ENCODE data around the gene METTL16. TPM values are rescaled to one million over a fixed set of nuclear protein-coding genes. Genes with fewer than 3 reads are reported as not detected.

METTL16 gene
- total RNA-seq, 1 experiment from 2014 or later: 54.1 TPM

DNA sequence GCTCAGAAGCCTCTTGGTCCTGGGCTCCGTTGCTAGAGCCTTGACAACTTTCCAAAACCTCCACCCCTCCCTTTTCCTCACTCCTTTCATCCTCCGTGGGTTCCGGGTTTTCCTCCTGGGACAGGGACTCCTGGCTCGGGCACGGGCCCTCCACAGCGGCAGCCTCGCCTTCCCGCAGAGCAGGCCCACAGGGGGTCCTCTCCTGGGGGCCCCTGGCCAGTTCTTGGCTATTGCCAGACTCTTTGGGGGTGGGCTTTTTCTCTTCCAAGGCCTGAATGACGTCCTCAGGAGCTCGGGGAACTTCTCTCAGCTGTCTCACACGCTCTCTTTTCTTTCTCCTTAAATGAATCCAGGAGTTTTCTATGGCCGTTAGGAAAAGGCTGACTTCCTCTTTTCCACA, 91.5 kb downstream of the METTL16 start (continued):
- TF ChIP-seq JAZF1 (CRISPR knock-in tag; IDR thresholded peaks at IDR 0.05) (no peak), E2F5 (CRISPR knock-in tag; IDR thresholded peaks at IDR 0.05) (no peak), ETV6 (CRISPR knock-in tag; IDR thresholded peaks at IDR 0.05) (no peak)
- TF ChIP-seq, protein P1, sequence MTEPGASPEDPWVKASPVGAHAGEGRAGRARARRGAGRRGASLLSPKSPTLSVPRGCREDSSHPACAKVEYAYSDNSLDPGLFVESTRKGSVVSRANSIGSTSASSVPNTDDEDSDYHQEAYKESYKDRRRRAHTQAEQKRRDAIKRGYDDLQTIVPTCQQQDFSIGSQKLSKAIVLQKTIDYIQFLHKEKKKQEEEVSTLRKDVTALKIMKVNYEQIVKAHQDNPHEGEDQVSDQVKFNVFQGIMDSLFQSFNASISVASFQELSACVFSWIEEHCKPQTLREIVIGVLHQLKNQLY (CRISPR knock-in tag; IDR thresholded peaks at IDR 0.05): no peak

DNA sequence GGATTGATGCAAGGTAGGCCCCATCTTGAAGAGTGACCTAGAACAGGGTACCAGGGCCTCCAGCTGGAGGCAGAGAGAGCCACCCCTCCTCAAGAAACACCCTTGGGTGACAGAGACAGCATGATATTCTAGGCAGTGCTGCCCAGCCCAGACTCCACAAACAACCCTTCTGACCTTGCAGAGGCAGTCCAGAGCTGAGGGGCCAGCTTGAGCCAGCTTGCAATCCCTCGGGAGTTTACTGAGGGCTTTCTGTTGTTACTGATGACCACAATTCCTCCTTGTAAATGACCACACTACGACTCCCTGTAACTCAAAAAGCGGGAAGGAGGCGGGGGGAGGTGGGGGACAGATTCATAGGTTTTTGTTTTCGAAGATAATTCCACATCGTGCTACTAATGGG, 92.2 kb downstream of the METTL16 start:
- Mint-ChIP-seq H3K36me3 (peaks cover 30% of the 10 kb centered on the region), H3K9me3 (no peaks in the 10 kb centered on the region), H3K4me1 (no peaks in the 10 kb centered on the region), H3K4me3 (no peak overlapping the region), H3K27me3 (ENCODE audit: low read depth) (no peaks in the 10 kb centered on the region), H3K27ac (no peak overlapping the region)
- ATAC-seq (no peak), DNase-seq (ENCODE audit: low spot score) (no peak)
- CTCF ChIA-PET: interaction anchor here (2.0 kb wide), 1 partner anchor 37 kb away, joined by 15 read pairs; no protein-coding TSS in a partner anchor
- TF ChIP-seq ZNF121 (CRISPR knock-in tag; IDR thresholded peaks at IDR 0.05) (no peak), IRF1 (CRISPR knock-in tag; IDR thresholded peaks at IDR 0.05) (no peak), ZNF416 (CRISPR knock-in tag; IDR thresholded peaks at IDR 0.05) (no peak), ZNF671 (CRISPR knock-in tag; IDR thresholded peaks at IDR 0.05) (no peak), AR (CRISPR knock-in tag; IDR thresholded peaks at IDR 0.05) (no peak), GRHL2 (CRISPR knock-in tag; IDR thresholded peaks at IDR 0.05; ENCODE audit: insufficient replicate concordance, severe bottlenecking) (no peak), KAT7 (CRISPR knock-in tag; IDR thresholded peaks at IDR 0.05; ENCODE audit: borderline replicate concordance) (no peak), TCF7 (CRISPR knock-in tag; IDR thresholded peaks at IDR 0.05; ENCODE audit: low read depth) (no peak), JUN (CRISPR knock-in tag; IDR thresholded peaks at IDR 0.05) (no peak), NFE2L1 (CRISPR knock-in tag; IDR thresholded peaks at IDR 0.05) (no peak), CBFB (CRISPR knock-in tag; IDR thresholded peaks at IDR 0.05; ENCODE audit: low read depth) (no peak), CDX4 (CRISPR knock-in tag; IDR thresholded peaks at IDR 0.05; ENCODE audit: borderline replicate concordance) (no peak), JAZF1 (CRISPR knock-in tag; IDR thresholded peaks at IDR 0.05) (no peak), MXD4 (CRISPR knock-in tag; IDR thresholded peaks at IDR 0.05; ENCODE audit: borderline replicate concordance) (no peak), ZNF138 (CRISPR knock-in tag; conservative IDR thresholded peaks at IDR 0.05) (no peak), ESRRA (CRISPR knock-in tag; IDR thresholded peaks at IDR 0.05; ENCODE audit: borderline replicate concordance) (no peak)
- TF ChIP-seq, protein P1 (CRISPR knock-in tag; IDR thresholded peaks at IDR 0.05): no peak
- TF ChIP-seq, protein P2, sequence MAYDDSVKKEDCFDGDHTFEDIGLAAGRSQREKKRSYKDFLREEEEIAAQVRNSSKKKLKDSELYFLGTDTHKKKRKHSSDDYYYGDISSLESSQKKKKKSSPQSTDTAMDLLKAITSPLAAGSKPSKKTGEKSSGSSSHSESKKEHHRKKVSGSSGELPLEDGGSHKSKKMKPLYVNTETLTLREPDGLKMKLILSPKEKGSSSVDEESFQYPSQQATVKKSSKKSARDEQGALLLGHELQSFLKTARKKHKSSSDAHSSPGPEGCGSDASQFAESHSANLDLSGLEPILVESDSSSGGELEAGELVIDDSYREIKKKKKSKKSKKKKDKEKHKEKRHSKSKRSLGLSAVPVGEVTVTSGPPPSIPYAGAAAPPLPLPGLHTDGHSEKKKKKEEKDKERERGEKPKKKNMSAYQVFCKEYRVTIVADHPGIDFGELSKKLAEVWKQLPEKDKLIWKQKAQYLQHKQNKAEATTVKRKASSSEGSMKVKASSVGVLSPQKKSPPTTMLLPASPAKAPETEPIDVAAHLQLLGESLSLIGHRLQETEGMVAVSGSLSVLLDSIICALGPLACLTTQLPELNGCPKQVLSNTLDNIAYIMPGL (CRISPR knock-in tag; IDR thresholded peaks at IDR 0.05): no peak
- TF ChIP-seq, protein P3, sequence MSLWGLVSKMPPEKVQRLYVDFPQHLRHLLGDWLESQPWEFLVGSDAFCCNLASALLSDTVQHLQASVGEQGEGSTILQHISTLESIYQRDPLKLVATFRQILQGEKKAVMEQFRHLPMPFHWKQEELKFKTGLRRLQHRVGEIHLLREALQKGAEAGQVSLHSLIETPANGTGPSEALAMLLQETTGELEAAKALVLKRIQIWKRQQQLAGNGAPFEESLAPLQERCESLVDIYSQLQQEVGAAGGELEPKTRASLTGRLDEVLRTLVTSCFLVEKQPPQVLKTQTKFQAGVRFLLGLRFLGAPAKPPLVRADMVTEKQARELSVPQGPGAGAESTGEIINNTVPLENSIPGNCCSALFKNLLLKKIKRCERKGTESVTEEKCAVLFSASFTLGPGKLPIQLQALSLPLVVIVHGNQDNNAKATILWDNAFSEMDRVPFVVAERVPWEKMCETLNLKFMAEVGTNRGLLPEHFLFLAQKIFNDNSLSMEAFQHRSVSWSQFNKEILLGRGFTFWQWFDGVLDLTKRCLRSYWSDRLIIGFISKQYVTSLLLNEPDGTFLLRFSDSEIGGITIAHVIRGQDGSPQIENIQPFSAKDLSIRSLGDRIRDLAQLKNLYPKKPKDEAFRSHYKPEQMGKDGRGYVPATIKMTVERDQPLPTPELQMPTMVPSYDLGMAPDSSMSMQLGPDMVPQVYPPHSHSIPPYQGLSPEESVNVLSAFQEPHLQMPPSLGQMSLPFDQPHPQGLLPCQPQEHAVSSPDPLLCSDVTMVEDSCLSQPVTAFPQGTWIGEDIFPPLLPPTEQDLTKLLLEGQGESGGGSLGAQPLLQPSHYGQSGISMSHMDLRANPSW (CRISPR knock-in tag; conservative IDR thresholded peaks at IDR 0.05; ENCODE audit: low read depth): no peak
- POLR2A ChIA-PET: no interaction called here
